GM21515 (cell line): ENCODE measurements around the gene CLCA1.

Experiments used
- ATAC-seq: cut with Tn5 transposase; IDR thresholded peaks from one replicate; pipeline ENCODE4 v1.9.1; 2021; ENCODE audit not compliant: unreplicated experiment

The CLCA1 gene

GRCh38 chr1:86468501-86468977 is at the start of gene CLCA1:
TSS of gene CLCA1 (plus strand) at chr1:86468927. CDS start at chr1:86468972, 45 bp downstream.
- no peak for ATAC-seq

GRCh38 chr1:86419277-86419903 is 49.3 kb upstream of the CLCA1 start:
- ATAC-seq = peak; percentile 91

GRCh38 chr1:86421601-86422280 is 47.0 kb upstream of the CLCA1 start:
- ATAC-seq = no peak

GRCh38 chr1:86423473-86423872 is 45.3 kb upstream of the CLCA1 start:
- ATAC-seq = no peak

GRCh38 chr1:86423873-86424272 is 44.9 kb upstream of the CLCA1 start, which contains the start of gene CLCA2:
TSS of gene CLCA2 (plus strand) at chr1:86424171. CDS start at chr1:86424248, 77 bp downstream.
- ATAC-seq = no peak

GRCh38 chr1:86429122-86429725 is 39.5 kb upstream of the CLCA1 start:
- no peak for ATAC-seq

GRCh38 chr1:86429835-86430234 is 38.9 kb upstream of the CLCA1 start:
- ATAC-seq = no peak

- no peak for ATAC-seq
Observed at GRCh38 chr1:86430376-86430775, 38.4 kb upstream of the CLCA1 start.

- no peak for ATAC-seq
Observed at GRCh38 chr1:86434059-86434458, 34.7 kb upstream of the CLCA1 start.

GRCh38 chr1:86435327-86435726 is 33.4 kb upstream of the CLCA1 start:
- no peak for ATAC-seq

GRCh38 chr1:86436041-86436440 is 32.7 kb upstream of the CLCA1 start:
- no peak for ATAC-seq

GRCh38 chr1:86441581-86441980 is 27.1 kb upstream of the CLCA1 start:
- no peak for ATAC-seq

- no peak for ATAC-seq
Observed at GRCh38 chr1:86441997-86442396, 26.7 kb upstream of the CLCA1 start.

- ATAC-seq = no peak
Observed at GRCh38 chr1:86445919-86446318, 22.8 kb upstream of the CLCA1 start.

GRCh38 chr1:86447198-86447790 is 21.4 kb upstream of the CLCA1 start:
- ATAC-seq = no peak

GRCh38 chr1:86448670-86449069 is 20.1 kb upstream of the CLCA1 start:
- no peak for ATAC-seq

GRCh38 chr1:86449103-86449502 is 19.6 kb upstream of the CLCA1 start:
- ATAC-seq = no peak

GRCh38 chr1:86450847-86451246 is 17.9 kb upstream of the CLCA1 start:
- ATAC-seq = no peak

GRCh38 chr1:86453664-86454063 is 15.1 kb upstream of the CLCA1 start:
- no peak for ATAC-seq

GRCh38 chr1:86455073-86455472 is 13.7 kb upstream of the CLCA1 start:
- no peak for ATAC-seq

- ATAC-seq = no peak
Observed at GRCh38 chr1:86460998-86461397, 7.7 kb upstream of the CLCA1 start.

- ATAC-seq = no peak
Observed at GRCh38 chr1:86461482-86461881, 7.2 kb upstream of the CLCA1 start.
